Upper lobe of right lung (tissue), 1 donor: ENCODE data around the gene DBR1. TPM values are rescaled to one million over a fixed set of nuclear protein-coding genes. Genes with fewer than 3 reads are reported as not detected.
A peak's percentile ranks its signal among the peaks of the same experiment; 100 is the strongest.

Experiments used
- ATAC-seq: fragments of 200-7000 bp; cut with Tn5 transposase; one replicate; pipeline ENCODE4 v1.9.1; 2020; ENCODE audit warnings: mild to moderate bottlenecking, moderate library complexity
- DNase-seq: peaks from one replicate; pipeline ENCODE4 v3.0.0-alpha.2; 2020
- H3K27ac ChIP-seq: fragments of 200-600 bp; one replicate; pipeline ENCODE4 v1.8.0; 2022
- H3K27me3 ChIP-seq: fragments of 200-600 bp; one replicate; pipeline ENCODE4 v1.8.0; 2022; ENCODE audit warnings: mild to moderate bottlenecking
- H3K36me3 ChIP-seq: fragments of 200-600 bp; one replicate; pipeline ENCODE4 v1.8.0; 2022
- H3K4me1 ChIP-seq: fragments of 200-600 bp; one replicate; pipeline ENCODE4 v1.8.0; 2022
- H3K4me3 ChIP-seq: fragments of 200-600 bp; one replicate; pipeline ENCODE4 v1.8.0; 2022; ENCODE audit warnings: mild to moderate bottlenecking
- H3K9me3 ChIP-seq: fragments of 200-600 bp; one replicate; pipeline ENCODE4 v1.8.0; 2022
- intact Hi-C: fragments of 100-400 bp; cut with DNase I; formaldehyde crosslinking; loops from one replicate; pipeline ENCODE4 v1.11.0; 2022
- total RNA-seq: library from RNA; stranded (reverse); fragmentation: NEBNext Ultra II Directional; extraction: Animal tissue kit (Norgen Biotek cat#: 25700); gene quantifications from one replicate; pipeline ENCODE4 v1.2.1, GENCODE V29; 2021
- TF ChIP-seq, protein P1 (sequence below): fragments of 200-600 bp; IDR thresholded peaks from one replicate; pipeline ENCODE4 v1.8.0; 2022; ENCODE audit warnings: antibody characterized with exemption
- donor health status: DM: no; HTN: yes; CAD: no; lungs with severe emphysema.

DBR1 gene
- total RNA-seq, 1 donor from 2014 or later, result 14.8 TPM

DNA sequence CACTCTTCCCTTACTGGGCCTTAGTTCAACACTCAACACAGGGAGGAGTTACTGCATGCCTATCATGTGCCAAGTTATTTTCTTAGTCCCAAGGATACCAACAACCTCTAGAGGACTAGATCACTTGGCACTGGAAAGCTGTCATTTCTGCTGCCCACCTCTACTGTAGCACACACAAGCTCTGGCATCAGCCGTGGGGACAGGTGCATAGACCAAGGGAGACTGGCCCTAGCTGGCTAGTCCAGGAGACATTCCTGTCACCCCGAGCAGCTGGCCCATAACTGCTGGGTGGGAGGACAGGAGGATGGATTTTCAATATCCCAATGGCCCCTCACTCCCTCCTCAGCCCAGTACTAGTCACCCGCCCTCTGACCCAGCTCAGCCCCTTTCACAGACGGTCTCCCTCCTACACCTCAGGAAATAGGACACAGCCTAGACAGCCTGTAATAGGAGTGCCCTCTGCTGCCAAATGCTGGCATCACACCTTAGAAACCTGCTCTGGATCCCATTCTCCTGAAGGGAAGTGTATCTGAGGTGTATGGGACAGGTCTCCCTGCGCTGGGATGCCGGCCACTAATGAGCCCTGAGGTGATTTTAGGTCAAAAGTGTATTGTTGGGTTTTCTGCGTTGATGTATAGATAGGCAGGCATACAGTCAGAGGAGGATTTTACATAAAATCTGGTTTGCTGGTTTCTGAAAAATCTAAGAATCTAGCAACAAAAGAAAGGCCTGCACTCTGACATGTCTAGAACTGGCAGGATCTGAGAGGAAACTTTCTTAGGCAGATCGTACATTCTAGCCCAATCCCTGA, 55.9 kb downstream of the DBR1 start:
- peak; percentile 77 for DNase-seq
- no peaks in the 10 kb centered on the region for H3K36me3 ChIP-seq
- peaks cover 10% of the 10 kb centered on the region for H3K4me1 ChIP-seq
- no peaks in the 10 kb centered on the region for H3K27me3 ChIP-seq
- peak; percentile 82 for ATAC-seq
- no peaks in the 10 kb centered on the region for H3K9me3 ChIP-seq
- TF ChIP-seq, protein P1, sequence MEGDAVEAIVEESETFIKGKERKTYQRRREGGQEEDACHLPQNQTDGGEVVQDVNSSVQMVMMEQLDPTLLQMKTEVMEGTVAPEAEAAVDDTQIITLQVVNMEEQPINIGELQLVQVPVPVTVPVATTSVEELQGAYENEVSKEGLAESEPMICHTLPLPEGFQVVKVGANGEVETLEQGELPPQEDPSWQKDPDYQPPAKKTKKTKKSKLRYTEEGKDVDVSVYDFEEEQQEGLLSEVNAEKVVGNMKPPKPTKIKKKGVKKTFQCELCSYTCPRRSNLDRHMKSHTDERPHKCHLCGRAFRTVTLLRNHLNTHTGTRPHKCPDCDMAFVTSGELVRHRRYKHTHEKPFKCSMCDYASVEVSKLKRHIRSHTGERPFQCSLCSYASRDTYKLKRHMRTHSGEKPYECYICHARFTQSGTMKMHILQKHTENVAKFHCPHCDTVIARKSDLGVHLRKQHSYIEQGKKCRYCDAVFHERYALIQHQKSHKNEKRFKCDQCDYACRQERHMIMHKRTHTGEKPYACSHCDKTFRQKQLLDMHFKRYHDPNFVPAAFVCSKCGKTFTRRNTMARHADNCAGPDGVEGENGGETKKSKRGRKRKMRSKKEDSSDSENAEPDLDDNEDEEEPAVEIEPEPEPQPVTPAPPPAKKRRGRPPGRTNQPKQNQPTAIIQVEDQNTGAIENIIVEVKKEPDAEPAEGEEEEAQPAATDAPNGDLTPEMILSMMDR, result peak; percentile 80
- H3K27ac ChIP-seq, result peak overlapping the region; percentile 27
- H3K4me3 ChIP-seq, result no peak overlapping the region
- intact Hi-C loops, result loop anchor here (5.0 kb wide), 1 partner anchor 47 kb away; no protein-coding TSS in a partner anchor

DNA sequence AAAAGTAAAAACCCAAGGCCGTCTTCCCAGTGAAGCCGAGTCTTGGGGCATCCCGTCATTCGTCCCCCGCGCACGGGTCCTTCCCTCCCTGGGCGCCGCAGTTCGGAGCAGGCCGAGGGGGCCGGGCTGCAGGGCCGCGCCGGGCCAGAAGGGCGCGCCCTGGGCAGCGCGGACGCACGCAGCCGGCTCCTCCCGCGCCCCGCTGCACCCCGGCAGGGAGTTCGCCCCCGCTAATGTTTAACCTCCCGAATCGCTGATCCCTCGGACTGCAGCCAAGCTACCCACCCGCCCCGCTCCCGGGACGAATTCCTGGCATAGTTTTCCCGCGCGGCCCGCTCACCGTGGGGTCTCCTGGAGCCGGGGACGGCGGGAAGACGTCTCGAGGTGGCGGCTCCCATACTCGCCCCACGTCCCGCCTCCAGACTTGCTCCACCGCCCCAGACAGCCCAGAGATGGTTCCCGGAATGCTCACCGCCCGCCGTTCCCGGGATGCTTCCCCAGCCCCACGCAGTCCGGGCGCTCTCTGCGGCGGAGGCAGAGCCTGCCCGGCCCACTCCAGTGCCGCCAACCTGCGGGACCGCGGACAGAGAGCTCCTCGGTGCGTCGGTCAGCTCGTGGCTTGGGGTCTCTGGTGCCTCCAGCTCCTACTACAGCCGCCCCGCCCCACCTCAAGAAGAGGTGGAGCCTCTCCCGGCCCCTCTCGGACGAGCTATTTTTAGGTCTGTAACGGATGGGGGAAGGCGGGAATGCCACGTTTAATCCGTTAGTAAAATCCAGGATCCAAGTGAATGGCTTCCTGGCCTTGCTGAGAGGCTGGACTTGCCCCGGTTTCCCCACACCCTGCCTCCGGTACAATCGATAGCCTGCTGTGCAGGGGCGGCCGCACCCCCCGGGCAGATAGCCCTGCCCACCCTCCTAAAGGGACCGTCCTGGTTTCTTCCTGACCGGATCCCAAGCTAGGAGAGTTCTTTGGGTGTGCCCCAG, 59.4 kb downstream of the DBR1 start, which contains the start of gene DZIP1L:
DZIP1L (minus strand) TSS at position 621 of the 984 bp plus-strand sequence. CDS start 11,637 bp downstream, outside the sequence.
- TF ChIP-seq, protein P1, result peak; percentile 68
- Histone ChIP-seq H3K27me3 (no peaks in the 10 kb centered on the region), H3K27ac (peak within 1 kb of the TSS; percentile 87), H3K4me3 (peak within 1 kb of the TSS; percentile 81), H3K4me1 (peaks cover 13% of the 10 kb centered on the region), H3K36me3 (no peaks in the 10 kb centered on the region), H3K9me3 (no peaks in the 10 kb centered on the region)
- intact Hi-C loops, result loop anchor here (5.0 kb wide), 1 partner anchor 43 kb away; no protein-coding TSS in a partner anchor
- DNase-seq (peak; percentile 86), ATAC-seq (peak; percentile 94)

DNA sequence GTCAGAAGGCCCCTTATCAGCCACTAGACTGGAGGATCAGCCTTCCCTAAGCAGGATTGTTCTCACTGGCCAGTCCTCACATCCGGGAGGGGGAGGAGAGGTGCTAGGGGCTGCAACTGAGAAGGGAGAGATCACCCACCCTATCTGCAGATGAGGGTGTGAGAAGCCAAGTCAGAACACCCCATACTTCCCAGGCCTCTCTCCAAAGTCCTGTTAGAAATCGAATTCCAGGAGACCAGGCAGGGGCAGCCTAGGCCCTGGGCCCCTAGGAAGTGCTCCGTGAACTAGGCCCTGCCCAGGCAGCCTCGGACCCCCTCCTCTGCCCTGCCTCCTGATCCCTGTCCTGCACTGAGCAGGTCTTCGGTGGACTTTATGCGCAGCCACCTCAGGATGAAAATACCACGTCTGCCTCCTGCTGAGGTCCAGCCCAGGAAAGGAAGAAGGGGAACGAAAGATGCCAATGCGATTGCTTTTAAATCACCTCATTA, 60.2 kb downstream of the DBR1 start:
- no peak for DNase-seq

DNA sequence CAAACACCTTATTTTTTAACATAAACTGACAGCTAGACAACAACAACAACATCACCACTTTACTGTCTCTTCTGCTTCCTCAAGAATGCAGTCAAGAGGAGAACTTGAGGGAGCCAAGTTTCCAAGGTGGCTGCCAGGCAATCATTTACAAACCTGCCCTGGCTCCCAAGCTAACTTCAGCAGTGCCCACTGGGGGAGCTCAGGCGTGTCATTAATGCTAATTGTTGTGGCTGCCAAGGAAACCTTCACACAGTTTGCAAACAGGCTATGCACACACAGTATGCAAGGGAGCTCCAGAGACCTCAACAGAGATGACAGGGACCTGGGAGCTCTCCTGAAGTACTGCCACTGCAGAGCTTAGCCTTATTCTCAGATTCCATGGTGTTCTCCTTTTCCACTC, 61.4 kb downstream of the DBR1 start:
- no peak overlapping the region for H3K27ac ChIP-seq
- ATAC-seq (no peak), DNase-seq (no peak)
- no peak overlapping the region for H3K4me3 ChIP-seq
- H3K4me1 ChIP-seq, result peaks cover 13% of the 10 kb centered on the region
- no peaks in the 10 kb centered on the region for H3K36me3 ChIP-seq
- intact Hi-C loops, result no loop called here
- H3K27me3 ChIP-seq, result no peaks in the 10 kb centered on the region
- TF ChIP-seq, protein P1, result no peak
- no peaks in the 10 kb centered on the region for H3K9me3 ChIP-seq

More for the DNA sequence above, 60.2 kb downstream of the DBR1 start:
- peaks cover 13% of the 10 kb centered on the region for H3K4me1 ChIP-seq
- no peaks in the 10 kb centered on the region for H3K27me3 ChIP-seq
- H3K9me3 ChIP-seq, result no peaks in the 10 kb centered on the region
- H3K36me3 ChIP-seq, result no peaks in the 10 kb centered on the region
- H3K27ac ChIP-seq, result peak overlapping the region; percentile 87
- intact Hi-C loops, result no loop called here
- TF ChIP-seq, protein P1, result no peak
- no peak for ATAC-seq
- H3K4me3 ChIP-seq, result peak overlapping the region; percentile 81

DNA sequence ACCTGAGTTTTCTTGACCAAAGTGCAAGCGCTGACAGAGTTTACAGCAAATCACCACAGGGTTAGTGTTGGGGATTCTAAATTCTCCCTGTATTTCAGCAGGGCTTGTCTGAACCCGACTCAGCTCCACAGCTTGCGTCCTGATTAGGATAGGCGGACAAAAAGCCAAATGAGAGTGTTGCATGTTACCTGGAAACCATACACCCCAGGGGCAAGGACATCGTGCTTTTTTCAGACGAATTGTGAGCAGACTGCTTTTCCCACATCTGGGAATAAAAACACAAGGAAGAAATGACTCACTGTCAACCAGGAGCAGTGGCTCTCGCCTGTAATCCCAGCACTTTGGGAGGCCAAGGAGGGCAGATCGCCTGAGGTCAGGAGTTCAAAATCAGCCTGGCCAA, 62.4 kb downstream of the DBR1 start:
- TF ChIP-seq, protein P1, result no peak

More for the DNA sequence above, 62.4 kb downstream of the DBR1 start:
- no peak overlapping the region for H3K27ac ChIP-seq
- no peaks in the 10 kb centered on the region for H3K36me3 ChIP-seq
- no peak for DNase-seq
- H3K9me3 ChIP-seq, result no peaks in the 10 kb centered on the region
- ATAC-seq, result no peak
- no peaks in the 10 kb centered on the region for H3K27me3 ChIP-seq
- intact Hi-C loops, result no loop called here
- no peak overlapping the region for H3K4me3 ChIP-seq
- peaks cover 13% of the 10 kb centered on the region for H3K4me1 ChIP-seq
